HG03354 (cell line): ENCODE measurements around the gene ZBTB22.

Source experiments
- ATAC-seq: cut with Tn5 transposase; IDR thresholded peaks from one replicate; pipeline ENCODE4 v1.9.1; 2021; ENCODE audit warnings: mild to moderate bottlenecking; ENCODE audit not compliant: unreplicated experiment, poor library complexity, severe bottlenecking

ZBTB22 gene

DNA sequence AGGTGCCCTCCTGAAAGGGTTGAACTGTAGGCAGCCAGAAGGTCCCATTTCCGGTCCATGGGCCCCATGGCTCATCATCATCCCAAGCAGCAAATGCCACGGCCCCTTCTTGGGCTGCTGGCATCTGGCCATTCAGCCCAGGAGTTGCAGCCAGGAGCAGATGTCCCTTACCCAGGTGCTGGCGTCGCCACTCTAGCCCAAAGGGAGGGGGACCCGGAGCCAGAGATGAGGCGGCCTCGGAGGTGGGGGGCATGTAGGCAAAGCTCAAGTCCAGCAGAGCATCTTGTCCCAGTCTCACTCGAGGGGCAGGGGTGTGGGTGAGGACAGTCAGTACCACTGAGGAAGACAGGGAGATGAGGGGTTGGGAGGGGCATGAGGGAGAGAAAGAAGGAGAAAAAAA lies 12.5 kb downstream of the ZBTB22 start:
- ATAC-seq = no peak

DNA sequence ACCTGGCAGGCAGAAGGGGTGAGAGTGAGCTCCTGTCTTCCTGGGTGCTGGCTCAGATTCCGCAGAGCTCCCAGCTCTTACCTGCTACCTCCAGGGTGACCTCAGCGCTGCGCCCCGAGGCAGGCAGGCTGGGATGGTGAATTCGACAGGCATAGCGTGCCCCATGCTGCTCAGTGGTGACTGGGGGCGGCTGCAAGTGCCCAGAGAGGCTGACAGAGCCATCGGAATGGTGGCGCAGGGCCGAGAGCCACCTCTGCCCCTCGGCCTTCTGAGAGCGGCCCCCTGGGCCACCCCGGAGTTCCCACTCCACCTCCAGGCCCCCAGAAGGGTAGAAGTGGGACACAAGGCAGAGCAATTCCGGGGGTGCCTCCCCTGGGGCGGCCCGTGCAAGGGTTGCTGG lies 13.3 kb downstream of the ZBTB22 start:
- ATAC-seq = no peak

DNA sequence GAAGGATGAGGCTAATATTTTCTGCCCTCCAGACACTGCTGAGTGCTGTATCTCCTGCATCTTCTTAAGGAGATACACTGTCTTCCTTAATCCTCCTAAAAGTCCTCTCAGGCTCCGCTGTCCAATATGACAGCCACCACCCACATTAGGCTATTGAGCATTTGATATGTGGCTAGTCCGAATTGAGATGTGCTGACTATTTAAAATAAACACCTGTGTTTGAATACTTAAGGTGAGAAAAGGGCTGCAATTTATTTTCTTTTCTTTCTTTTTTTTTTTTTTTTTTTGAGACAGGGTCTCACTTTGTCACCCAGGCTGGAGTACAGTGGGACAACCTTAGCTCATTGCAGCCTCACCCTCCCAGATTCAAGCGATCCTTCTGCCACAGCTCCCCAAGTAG lies 15.7 kb downstream of the ZBTB22 start:
- ATAC-seq = no peak

- ATAC-seq = peak; percentile 79
Measured at GRCh38 chr6:33299237-33299944, 18.2 kb downstream of the ZBTB22 start.

DNA sequence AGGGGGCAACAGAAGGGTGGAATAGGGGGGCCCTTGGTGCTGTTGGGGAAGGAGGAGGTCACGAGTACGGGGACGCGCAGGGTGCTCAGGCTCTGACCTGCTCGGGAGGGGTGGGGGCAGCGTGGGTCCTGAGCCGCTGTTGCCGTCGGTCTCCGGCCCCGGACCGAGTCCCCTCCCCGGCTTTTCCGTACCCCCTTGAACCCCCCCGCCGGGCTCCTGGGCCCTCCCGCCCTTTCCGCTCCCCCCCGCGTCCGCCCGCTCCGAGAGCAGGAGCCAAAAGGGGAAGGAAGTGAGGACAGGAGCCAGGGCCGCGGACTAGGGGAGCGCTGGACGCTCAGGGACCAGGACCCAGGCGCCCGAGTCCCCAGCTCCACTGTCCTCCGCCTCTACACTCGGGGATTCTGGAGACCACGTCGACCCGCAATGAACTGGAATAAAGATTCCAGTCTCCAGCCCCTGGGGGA lies 18.7 kb downstream of the ZBTB22 start, which contains the start of gene RGL2:
TSS of gene RGL2 (minus strand) at position 170 of the 464 bp plus-strand sequence. CDS start 332 bp downstream, outside the sequence.
- ATAC-seq = peak; percentile 33

- ATAC-seq = no peak
Measured at GRCh38 chr6:33297956-33298772, 19.4 kb downstream of the ZBTB22 start.

DNA sequence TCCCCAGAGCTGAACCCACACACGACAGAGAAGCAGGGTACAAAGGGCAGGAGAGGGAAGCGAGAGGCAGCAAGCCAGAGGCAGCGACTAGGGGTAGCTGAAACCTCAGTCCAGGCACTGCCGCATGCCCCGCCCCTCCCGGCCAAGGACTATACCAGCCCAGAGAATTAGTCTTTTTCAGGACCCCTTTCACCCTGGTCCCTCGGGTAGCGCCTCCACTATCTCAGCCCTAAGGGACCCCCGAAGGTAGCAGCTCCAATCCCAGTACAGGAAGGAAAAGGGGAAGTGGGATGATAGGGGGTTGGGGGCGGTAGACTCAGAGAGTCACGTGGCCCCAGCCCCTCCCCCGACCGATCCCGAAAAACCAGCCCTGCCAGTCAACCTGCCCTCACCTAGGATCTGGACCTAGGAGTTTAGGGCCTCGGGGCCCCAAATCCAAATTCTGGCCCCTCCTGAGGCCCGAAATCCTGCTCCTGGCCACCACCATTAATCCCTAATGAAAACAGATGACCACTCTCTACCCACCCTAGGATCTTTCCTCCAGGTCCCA lies 20.1 kb downstream of the ZBTB22 start:
- no peak for ATAC-seq

DNA sequence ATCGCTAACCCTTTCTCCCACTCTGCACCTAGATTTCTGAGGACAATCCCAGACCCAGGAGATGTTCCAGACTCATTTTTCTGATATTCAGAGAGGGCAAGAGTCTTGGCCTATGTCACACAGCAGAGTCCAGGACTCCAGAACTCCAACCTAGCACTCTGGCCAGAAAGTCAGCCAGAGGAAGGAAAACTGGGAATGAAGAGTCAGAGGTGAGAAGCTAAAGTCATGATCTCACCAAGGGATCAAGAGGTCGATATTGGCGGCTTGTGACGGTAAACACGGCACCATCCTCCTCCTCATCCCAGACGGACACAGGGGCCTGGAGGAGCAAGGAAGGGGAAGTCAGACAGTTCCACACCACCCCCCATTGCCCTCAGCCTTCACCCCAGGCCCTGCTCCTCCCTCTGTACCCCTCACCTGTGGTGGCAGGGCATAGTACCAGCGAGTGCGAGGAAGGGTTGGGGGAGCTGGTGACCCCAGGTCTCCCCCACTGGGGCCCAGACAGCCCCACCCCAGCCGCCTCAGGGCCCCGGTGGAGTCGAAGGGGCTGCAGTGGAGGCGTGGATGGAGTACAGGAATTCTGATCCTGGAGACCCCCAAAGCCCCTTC lies 20.6 kb downstream of the ZBTB22 start:
- no peak for ATAC-seq

DNA sequence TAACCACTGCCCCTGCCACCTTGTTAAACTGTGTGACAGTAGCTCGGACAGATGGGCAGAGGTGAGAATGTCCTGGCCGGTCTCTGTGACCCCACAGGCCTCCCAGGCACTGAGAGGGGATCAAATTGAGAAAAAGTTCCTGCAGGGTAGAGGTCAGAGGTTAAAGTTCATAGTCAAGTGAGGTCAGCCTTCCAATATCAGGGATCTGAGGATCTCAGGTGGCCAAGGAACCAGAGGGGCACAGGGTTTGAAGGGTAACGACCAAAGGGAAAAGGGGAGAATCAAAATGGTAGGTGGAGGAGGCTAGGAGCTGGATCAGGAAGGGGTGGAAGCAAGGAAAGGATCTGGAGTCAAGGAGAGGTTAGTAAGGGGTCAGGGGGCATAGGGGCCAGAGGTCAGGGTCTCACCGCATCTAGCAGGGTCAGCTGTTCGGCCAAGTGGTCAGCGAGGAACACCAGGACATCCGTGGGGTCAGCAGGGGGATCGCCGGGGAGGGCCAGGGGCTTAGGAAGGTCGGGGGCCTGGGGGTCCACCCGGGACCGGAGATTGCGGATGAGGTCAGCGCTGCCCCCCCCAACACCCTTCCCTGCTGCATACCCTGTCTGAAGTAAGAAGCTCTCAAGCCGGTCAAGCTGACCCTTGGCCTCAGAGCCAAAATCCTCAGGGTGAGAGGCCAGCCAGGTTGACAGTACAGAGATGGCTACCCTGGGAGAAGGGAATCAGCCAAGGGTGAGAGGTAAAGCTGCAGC lies 21.7 kb downstream of the ZBTB22 start:
- ATAC-seq = no peak

DNA sequence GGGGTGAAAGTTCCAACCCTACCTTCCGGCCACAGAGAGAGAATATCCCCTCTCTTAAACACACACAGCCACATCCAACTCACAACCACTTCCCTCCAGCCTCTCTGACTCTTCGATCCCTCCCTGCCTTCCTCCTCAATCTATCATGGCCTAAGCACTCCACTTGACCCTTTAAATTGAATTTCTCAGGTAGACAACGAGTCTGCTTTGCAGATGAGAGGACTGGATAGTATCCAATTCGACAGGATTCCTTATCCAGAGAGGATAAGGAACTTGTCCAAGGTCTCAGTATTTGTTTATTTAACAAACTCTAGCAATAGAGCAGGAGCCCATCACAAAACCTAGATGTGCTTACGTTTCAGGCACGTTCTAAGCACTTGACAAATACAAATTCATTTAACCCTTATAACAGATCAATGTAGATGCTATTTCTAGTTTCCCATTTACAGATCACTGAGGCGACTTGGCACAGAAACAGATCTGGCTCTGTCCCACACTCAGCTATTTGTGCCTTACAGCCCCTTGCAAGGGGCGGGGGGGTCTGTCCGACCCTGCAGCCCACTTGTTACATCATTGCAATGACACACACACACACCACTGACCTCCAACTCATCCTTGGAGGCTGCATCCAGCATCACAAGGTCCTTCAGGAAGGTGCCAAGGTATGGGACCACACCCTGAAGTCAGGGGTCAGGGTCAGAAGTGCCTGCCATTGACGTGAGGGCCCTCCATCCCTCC lies 23.3 kb downstream of the ZBTB22 start:
- no peak for ATAC-seq

DNA sequence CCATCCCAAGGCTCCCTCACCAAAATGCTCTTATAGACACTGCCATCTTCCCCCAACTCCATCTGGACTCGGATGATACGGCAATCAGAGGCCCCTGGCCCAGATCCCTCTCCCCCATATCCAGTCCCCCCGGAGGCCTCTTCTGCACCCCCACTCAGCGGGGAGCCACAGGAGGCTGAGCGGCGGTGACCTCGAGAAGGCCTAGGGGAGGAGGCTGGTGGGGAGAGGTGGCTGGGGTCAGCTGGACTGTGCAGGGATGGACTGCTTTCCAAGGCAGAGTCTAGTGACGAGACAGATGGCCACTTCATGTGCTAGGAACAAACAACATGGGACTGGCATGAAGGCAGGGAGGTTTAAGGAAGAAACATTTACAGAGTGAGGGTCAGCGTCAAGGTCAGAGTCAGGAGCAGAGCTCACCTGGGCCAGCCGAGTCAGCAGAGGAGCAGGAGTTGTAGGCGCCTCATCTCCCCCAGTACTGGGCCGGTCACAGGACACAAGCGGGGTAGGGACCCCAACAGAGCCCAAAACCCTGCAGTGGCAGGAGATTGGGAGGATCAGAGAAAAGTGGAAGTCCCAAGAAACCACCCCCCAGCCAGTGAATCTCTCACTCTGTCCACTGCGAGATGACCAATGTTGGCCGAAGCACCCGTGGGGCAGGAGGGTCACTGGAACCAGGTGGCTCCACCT lies 24.4 kb downstream of the ZBTB22 start:
- ATAC-seq = no peak

GRCh38 chr6:33290459-33290858 lies 27.1 kb downstream of the ZBTB22 start:
- ATAC-seq = no peak

- ATAC-seq = peak; percentile 14
Measured at GRCh38 chr6:33289784-33290315, 27.7 kb downstream of the ZBTB22 start.

DNA sequence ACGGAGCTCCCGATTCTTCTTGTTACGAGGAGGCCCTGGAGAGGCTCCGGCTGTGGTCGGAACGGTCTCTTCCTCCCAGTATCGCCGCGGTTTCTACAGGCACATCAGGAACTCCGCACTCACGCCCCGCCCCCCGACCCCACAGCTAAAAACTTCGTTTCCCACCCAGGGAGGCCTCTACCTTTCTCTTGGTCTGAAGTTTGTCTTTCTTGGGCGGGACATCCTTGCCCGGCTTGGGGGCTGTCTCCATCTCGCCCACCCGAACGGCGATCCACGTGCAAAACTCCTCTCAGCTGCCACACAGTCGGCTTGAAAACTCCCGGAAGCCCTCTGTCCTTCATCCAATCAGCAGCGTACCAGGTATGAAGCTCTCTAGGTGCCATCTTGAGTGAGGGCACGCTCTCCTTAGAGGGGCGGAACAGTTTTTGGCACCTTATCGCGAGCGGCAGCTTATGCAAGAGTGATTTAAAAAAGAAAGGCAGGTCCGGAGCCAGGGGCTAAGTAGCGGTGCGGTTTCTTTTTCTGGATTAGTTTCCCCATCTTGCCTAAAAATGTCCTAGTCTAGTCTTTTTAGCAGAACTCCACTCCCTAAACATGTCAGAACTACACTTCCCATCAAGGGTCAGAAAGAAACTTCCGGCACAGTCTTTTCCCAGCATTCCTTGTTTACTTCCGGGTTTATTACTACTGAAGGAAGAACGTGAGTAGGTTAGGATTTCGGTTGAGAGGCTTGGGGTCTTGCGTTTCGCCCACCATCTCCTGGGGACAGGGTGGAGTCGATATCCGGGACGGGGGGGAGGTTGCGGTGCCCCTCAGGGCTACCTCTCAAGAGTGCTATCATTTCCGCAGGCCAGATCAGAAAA lies 28.4 kb downstream of the ZBTB22 start, which contains the start of the genes PFDN6 and WDR46:
TSS of gene PFDN6 (plus strand) at position 681 of the 863 bp plus-strand sequence. CDS start 256 bp downstream, outside the sequence.
TSS of gene WDR46 (minus strand) at position 319 of the 863 bp plus-strand sequence. CDS start at position 250, 69 bp downstream.
- peak; percentile 88 for ATAC-seq

GRCh38 chr6:33288141-33288920 lies 29.2 kb downstream of the ZBTB22 start:
- no peak for ATAC-seq
